ENCODE measurements around the gene GFPT2. TPM values are rescaled to one million over a fixed set of nuclear protein-coding genes. Genes with fewer than 3 reads are reported as not detected.

The GFPT2 gene
- total and polyA plus RNA-seq, 2 of the 8 experiments (the other 6 are each of a cell fraction or from before 2014, with no cell fraction given): 83.7 to 143 TPM

GRCh38 chr5:180328296-180329137 is 24.6 kb downstream of the GFPT2 start:
- no peak overlapping the region for H3K9ac ChIP-seq (replicated peaks in 1 of 4; ENCODE audit: extremely low read depth in 1 of 4, low read depth in 3 of 4, low read length in 3 of 4)
- no peaks in the 10 kb centered on the region for H3K79me1 ChIP-seq (ENCODE audit: low read depth, low read length)
- no peak overlapping the region for H3K23ac ChIP-seq (ENCODE audit: insufficient read length)
- no peak overlapping the region for H3K4me3 ChIP-seq (ENCODE audit: extremely low read depth in 1 of 4, insufficient read depth in 2 of 4, low read depth in 3 of 4, low read length in 4 of 4)
- FAIRE-seq (peak; percentile 57), DNase-seq (ENCODE audit: low read depth in 1 of 2, low spot score in 2 of 2) (peak; percentile 68 to 90)
- peak overlapping the region; percentile 9 for H3K4ac ChIP-seq (replicated peaks; ENCODE audit: insufficient read length, low read depth, low read length)
- H2BK15ac ChIP-seq (ENCODE audit: low read length): no peak overlapping the region
- H2BK5ac ChIP-seq (ENCODE audit: low read depth, low read length): peak overlapping the region; percentile 3
- H3K79me2 ChIP-seq (ENCODE audit: control insufficient read depth in 1 of 2, insufficient read depth in 2 of 2, low read length in 2 of 2): no peaks in the 10 kb centered on the region
- H4K91ac ChIP-seq (replicated peaks; ENCODE audit: insufficient read length, low read length): no peak overlapping the region
- no peak overlapping the region for H3K14ac ChIP-seq (ENCODE audit: insufficient read length)
- ChIA-PET POLR2A (ENCODE audit: partially characterized antibody) (interaction anchor here (0.6 to 10.9 kb wide), 10 partner anchors 9 to 163 kb away, joined by 3 to 146 read pairs (median 4); no protein-coding TSS in a partner anchor), CTCF (ENCODE audit: partially characterized antibody) (interaction anchor here (0.6 to 14.0 kb wide), 50 partner anchors 9 to 517 kb away, joined by 3 to 192 read pairs (median 4); no protein-coding TSS in a partner anchor)
- H3K27ac ChIP-seq (ENCODE audit: low read depth, low read length): no peak overlapping the region
- no peak overlapping the region for H3K18ac ChIP-seq (ENCODE audit: extremely low read depth, low read length)
- no peaks in the 10 kb centered on the region for H3K23me2 ChIP-seq (ENCODE audit: low read depth, low read length)
- H4K8ac ChIP-seq (ENCODE audit: extremely low read depth, insufficient read depth, low read length): peak overlapping the region; percentile 19
- no peaks in the 10 kb centered on the region for H3K9me3 ChIP-seq (ENCODE audit: insufficient read depth in 2 of 2, low read depth in 1 of 2, low read length in 1 of 2)
- 78% methylated on average over 31 of the region's 31 CpGs; no CpG with 5 or more reads in 1 of the 2 experiments for WGBS, 2 experiments (ENCODE audit: extremely low coverage in 1 of 2, insufficient coverage in 1 of 2, insufficient read length in 1 of 2, insufficient replicate concordance in 2 of 2, low coverage in 1 of 2, low lambda C conversion rate in 2 of 2, missing lambda C conversion rate in 1 of 2)
- no peak overlapping the region for H3K56ac ChIP-seq (replicated peaks; ENCODE audit: insufficient read length, low read depth, low read length)
- no peak overlapping the region for H4K5ac ChIP-seq (ENCODE audit: insufficient read length, low read depth, low read length)
- H2BK12ac ChIP-seq (ENCODE audit: low read depth, low read length): 0 out of 2 replicates have a peak overlapping the region, but pooled peaks have one; percentile 65
- no peak overlapping the region for H2BK120ac ChIP-seq (replicated peaks; ENCODE audit: low read depth, low read length)
- no peak overlapping the region for H3K4me2 ChIP-seq (ENCODE audit: insufficient read depth in 1 of 2, low read depth in 2 of 2, low read length in 2 of 2)
- H2BK20ac ChIP-seq (ENCODE audit: low read length): no peak overlapping the region
- H3K4me1 ChIP-seq (replicated peaks in 1 of 4; ENCODE audit: control insufficient read depth in 3 of 4, insufficient read depth in 4 of 4, low read length in 3 of 4): peaks cover 12 to 16% (median 13%) of the 10 kb centered on the region in 4 experiments
- peaks cover 37 to 74% (median 61%) of the 10 kb centered on the region in 4 experiments for H3K36me3 ChIP-seq (ENCODE audit: control insufficient read depth in 2 of 4, insufficient read depth in 4 of 4, low read length in 3 of 4)
- H4K20me1 ChIP-seq (replicated peaks in 1 of 2; ENCODE audit: control insufficient read depth in 1 of 2, insufficient read depth in 2 of 2, low read length in 2 of 2): peaks cover 0 to 7% of the 10 kb centered on the region in 2 experiments
- H2AK5ac ChIP-seq (ENCODE audit: low read depth, low read length): no peak overlapping the region
- no peak overlapping the region for H2AFZ ChIP-seq (ENCODE audit: low read length)
- no peaks in the 10 kb centered on the region for H3K27me3 ChIP-seq (replicated peaks in 1 of 4; ENCODE audit: control insufficient read depth in 3 of 4, extremely low read depth in 1 of 4, insufficient read depth in 3 of 4, low read length in 3 of 4)
- TF ChIP-seq E2F6 (IDR thresholded peaks at IDR 0.05): 0 out of 2 replicates have a peak, but pooled peaks have one; percentile 28
- TF ChIP-seq CHD2 (IDR thresholded peaks at IDR 0.05; ENCODE audit: low read length): no peak
- no peak for TF ChIP-seq TCF12 (IDR thresholded peaks at IDR 0.05; ENCODE audit: low read depth, low read length)
- TF ChIP-seq EZH2 (IDR thresholded peaks at IDR 0.05; ENCODE audit: low read depth, low read length, severe bottlenecking): no peak
- TF ChIP-seq CTCF (IDR thresholded peaks at IDR 0.05; ENCODE audit: control extremely low read depth in 1 of 3, insufficient read depth in 1 of 3, low read depth in 1 of 3, low read length in 3 of 3): peak in 2 of 3 experiments; percentile 77 to 91; a peak in 3 of 4 replicates
- TF ChIP-seq EP300 (IDR thresholded peaks at IDR 0.05; ENCODE audit: borderline replicate concordance in 1 of 2, low read depth in 2 of 2, low read length in 2 of 2): no peak
- TF ChIP-seq BRCA1 (IDR thresholded peaks at IDR 0.05; ENCODE audit: low read depth, low read length): no peak

Measured in H1 (cell line).